Erythroblast (primary cell): ENCODE results near the gene CCN2.
"Not testable (repeated sequence)": the region's sequence is repeated elsewhere in the genome, so short reads cannot be mapped to it uniquely, and the experiment has no call there.

Experiments used
- GATA1 ChIP-seq: IDR thresholded peaks from 2 replicates; pipeline ENCODE4 v1.6.1; 2011; ENCODE audit warnings: low read depth, mild to moderate bottlenecking, control low read depth, low read length, moderate library complexity
- POLR2A ChIP-seq: IDR thresholded peaks from 2 replicates; pipeline ENCODE4 v1.6.1; 2011; ENCODE audit warnings: mild to moderate bottlenecking, low read length

DNA sequence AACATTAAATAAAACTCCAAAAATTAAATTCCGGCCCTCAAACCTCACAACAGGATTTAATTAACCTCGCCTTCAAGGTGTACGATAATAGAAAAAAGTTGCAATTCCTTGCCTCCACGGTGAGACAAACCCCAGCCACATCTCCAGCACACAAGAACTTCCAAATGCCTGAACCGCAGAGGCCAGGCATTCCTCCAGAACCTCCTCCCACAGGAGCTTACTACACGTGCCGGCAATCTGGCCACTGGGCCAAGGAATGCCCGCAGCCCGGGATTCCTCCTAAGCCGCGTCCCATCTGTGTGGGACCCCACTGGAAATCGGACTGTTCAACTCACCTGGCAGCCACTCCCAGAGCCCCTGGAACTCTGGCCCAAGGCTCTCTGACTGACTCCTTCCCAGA is 47.4 kb downstream of the CCN2 start:
- TF ChIP-seq POLR2A, GATA1: not testable (repeated sequence)
